Right lobe of liver (tissue), 6 donors: ENCODE data around the gene DDX1. TPM values are rescaled to one million over a fixed set of nuclear protein-coding genes. Genes with fewer than 3 reads are reported as not detected.

Source experiments
- ATAC-seq, 4 donors: fragments of 200-7000 bp; cut with Tn5 transposase; one replicate each; pipeline ENCODE4 v1.9.1; 2020; ENCODE audit warnings: mild to moderate bottlenecking in 4 of 4, moderate library complexity in 4 of 4
- DNase-seq, 3 donors: peaks; one replicate each; pipeline ENCODE4 v3.0.0-alpha.2; 2020
- H3K27ac ChIP-seq, 3 donors: fragments of 200-600 bp; one replicate each; pipeline ENCODE4 v1.8.0; 2022
- H3K27me3 ChIP-seq, 2 donors: fragments of 200-600 bp; one replicate each; pipeline ENCODE4 v1.8.0; 2022
- H3K36me3 ChIP-seq, 4 donors: fragments of 200-600 bp; sonication (generic) in 1 of 4; one replicate each; pipeline versions ENCODE4 v1.5.1 to v1.8.0; 2017 to 2022; ENCODE audit warnings: control low read depth in 1 of 4
- H3K4me1 ChIP-seq, 4 donors: fragments of 200-600 bp; sonication (generic) in 1 of 4; one replicate each; pipeline versions ENCODE4 v1.5.1 to v1.8.0; 2017 to 2022; ENCODE audit warnings: control low read depth in 1 of 4
- H3K4me3 ChIP-seq, 3 donors: fragments of 200-600 bp; one replicate each; pipeline ENCODE4 v1.8.0; 2022
- H3K9me3 ChIP-seq, 4 donors: fragments of 200-600 bp; sonication (generic) in 1 of 4; one replicate each; pipeline versions ENCODE4 v1.5.1 to v1.8.0; 2017 to 2022; ENCODE audit warnings: control low read depth in 1 of 4
- CTCF ChIP-seq, 4 donors: fragments of 200-600 bp in 3 of 4; fragments of 450-650 bp in 1 of 4; IDR thresholded peaks; one replicate each; pipeline versions ENCODE4 v1.5.1 to v1.8.0; 2016 to 2022; ENCODE audit warnings: antibody characterized with exemption in 4 of 4, mild to moderate bottlenecking in 2 of 4
- POLR2A ChIP-seq: fragments of 450-650 bp; IDR thresholded peaks from one replicate; pipeline ENCODE4 v1.6.1; 2017; ENCODE audit warnings: antibody characterized with exemption, mild to moderate bottlenecking
- WGBS: methylation state at CpG from one replicate; pipeline ENCODE4 v1.1.6; 2018; ENCODE audit warnings: low coverage, low lambda C conversion rate; ENCODE audit not compliant: insufficient coverage; ENCODE audit errors: missing lambda C conversion rate; 5-methylcytosine and 5-hydroxymethylcytosine counted together
- intact Hi-C, 2 donors: fragments of 100-400 bp; cut with DNase I; formaldehyde crosslinking; loops; one replicate each; pipeline versions ENCODE4 v1.11.2 to v1.14.1; 2022
- total RNA-seq, 6 experiments: library from RNA; depleted of rRNA in 2 of 6; stranded (reverse); fragments of >200 nt in 2 of 6; fragmentation: NEBNext Ultra II Directional in 3 of 6; extraction: Animal tissue kit (Norgen Biotek cat#: 25700) in 3 of 6; gene quantifications; one replicate each; pipeline versions ENCODE4 v1.1.0 to v1.2.4, GENCODE V29; 2016 to 2023
- donor health status: DM: no; HTN: yes; CAD: no.
- donor health status: DM: no; HTN: no; CAD: no.
- donor health status: DM: no; HTN: no; CAD: no.
- donor health status: DM: no; HTN: yes; CAD: no.
- donor health status: DM: no; HTN: yes; CAD: no.

The DDX1 gene
- total RNA-seq, 6 experiments from 2014 or later = 29.7 to 43.5 (median 37.6) TPM

GRCh38 chr2:15614545-15615300 lies 23.1 kb downstream of the DDX1 start:
- WGBS = 91% methylated on average over 6 of the region's 6 CpGs
- peak overlapping the region in 1 of 3 donors; percentile 0 for H3K27ac ChIP-seq

GRCh38 chr2:15615301-15615920 lies 23.7 kb downstream of the DDX1 start:
- no peak for DNase-seq
- intact Hi-C loops = no loop called here
- Histone ChIP-seq H3K4me3 (no peak overlapping the region), H3K27me3 (no peaks in the 10 kb centered on the region), H3K4me1 (peaks cover 0 to 7% (median 0%) of the 10 kb centered on the region in 4 donors), H3K36me3 (peaks cover 0 to 45% (median 15%) of the 10 kb centered on the region in 4 donors), H3K9me3 (no peaks in the 10 kb centered on the region), H3K27ac (peak overlapping the region in 1 of 3 donors; percentile 0)
- WGBS = 85% methylated on average over 3 of the region's 3 CpGs
- no peak for TF ChIP-seq CTCF (IDR thresholded peaks at IDR 0.05)
- TF ChIP-seq POLR2A = no peak
- no peak for ATAC-seq

More at GRCh38 chr2:15614545-15615300, 23.1 kb downstream of the DDX1 start:
- TF ChIP-seq POLR2A (no peak), CTCF (IDR thresholded peaks at IDR 0.05) (no peak)
- peak in 2 of 4 donors; percentile 48 to 77 for ATAC-seq
- no peaks in the 10 kb centered on the region for H3K9me3 ChIP-seq
- DNase-seq = no peak
- no peak overlapping the region for H3K4me3 ChIP-seq
- peaks cover 0 to 7% (median 0%) of the 10 kb centered on the region in 4 donors for H3K4me1 ChIP-seq
- peaks cover 0 to 39% (median 16%) of the 10 kb centered on the region in 4 donors for H3K36me3 ChIP-seq
- intact Hi-C loops = no loop called here
- no peaks in the 10 kb centered on the region for H3K27me3 ChIP-seq

GRCh38 chr2:15616429-15616828 lies 24.8 kb downstream of the DDX1 start:
- intact Hi-C loops = no loop called here
- no peak overlapping the region for H3K4me3 ChIP-seq
- 94% methylated on average over 4 of the region's 4 CpGs for WGBS
- H3K4me1 ChIP-seq = peaks cover 0 to 7% (median 0%) of the 10 kb centered on the region in 4 donors
- TF ChIP-seq CTCF (IDR thresholded peaks at IDR 0.05) = no peak
- TF ChIP-seq POLR2A = no peak
- no peaks in the 10 kb centered on the region for H3K27me3 ChIP-seq
- peaks cover 0 to 53% (median 18%) of the 10 kb centered on the region in 4 donors for H3K36me3 ChIP-seq
- no peak overlapping the region for H3K27ac ChIP-seq
- H3K9me3 ChIP-seq = no peaks in the 10 kb centered on the region
- DNase-seq = no peak
- ATAC-seq = no peak

- H3K36me3 ChIP-seq = peaks cover 0 to 60% (median 18%) of the 10 kb centered on the region in 4 donors
- H3K4me1 ChIP-seq = peaks cover 0 to 7% (median 0%) of the 10 kb centered on the region in 4 donors
- H3K4me3 ChIP-seq = no peak overlapping the region
- DNase-seq (no peak), ATAC-seq (no peak)
- 92% methylated on average over 3 of the region's 3 CpGs for WGBS
- TF ChIP-seq POLR2A = no peak
- TF ChIP-seq CTCF (IDR thresholded peaks at IDR 0.05) = no peak
- H3K9me3 ChIP-seq = no peaks in the 10 kb centered on the region
- intact Hi-C loops = no loop called here
- H3K27me3 ChIP-seq = no peaks in the 10 kb centered on the region
- no peak overlapping the region for H3K27ac ChIP-seq
Observed at GRCh38 chr2:15616850-15617777, 25.4 kb downstream of the DDX1 start.
